Smooth muscle cell (in vitro differentiated cells): ENCODE measurements around the gene ERC1. TPM values are rescaled to one million over a fixed set of nuclear protein-coding genes. Genes with fewer than 3 reads are reported as not detected.
A peak's percentile ranks its signal among the peaks of the same experiment; 100 is the strongest.

Source experiments
- DNase-seq: peaks from one replicate; lab custom pipeline; 2025; ENCODE audit not compliant: unreplicated experiment; lab: John Stamatoyannopoulos, UW
- H2AFZ ChIP-seq: fragments of 200-600 bp; sonication (generic); 2 replicates; pipeline ENCODE4 v1.6.0; 2016; ENCODE audit warnings: antibody characterized with exemption, low read depth, mild to moderate bottlenecking
- H3F3A ChIP-seq: fragments of 200-600 bp; sonication (generic); 2 replicates; pipeline ENCODE4 v1.6.0; 2017; ENCODE audit warnings: antibody characterized with exemption, low read depth
- H3K27ac ChIP-seq: fragments of 200-600 bp; sonication (generic); 2 replicates; pipeline ENCODE4 v1.5.1; 2016; ENCODE audit warnings: low read depth, mild to moderate bottlenecking
- H3K27me3 ChIP-seq: fragments of 200-600 bp; sonication (generic); 2 replicates; pipeline ENCODE4 v1.6.1; 2016; ENCODE audit warnings: low read depth, mild to moderate bottlenecking
- H3K36me3 ChIP-seq: fragments of 200-600 bp; sonication (generic); 2 replicates; pipeline ENCODE4 v1.5.1; 2016; ENCODE audit warnings: low read depth
- H3K4me1 ChIP-seq: fragments of 200-600 bp; sonication (generic); 2 replicates; pipeline ENCODE4 v1.5.1; 2016; ENCODE audit warnings: low read depth
- H3K4me2 ChIP-seq: fragments of 200-600 bp; sonication (generic); 2 replicates; pipeline ENCODE4 v1.6.0; 2016; ENCODE audit warnings: mild to moderate bottlenecking
- H3K4me3 ChIP-seq: fragments of 200-600 bp; sonication (generic); 2 replicates; pipeline ENCODE4 v1.5.1; 2016; ENCODE audit warnings: mild to moderate bottlenecking
- H3K79me2 ChIP-seq: fragments of 200-600 bp; sonication (generic); 2 replicates; pipeline ENCODE4 v1.6.0; 2016; ENCODE audit warnings: low read depth, mild to moderate bottlenecking
- H3K9ac ChIP-seq: fragments of 200-600 bp; sonication (generic); 2 replicates; pipeline ENCODE4 v1.6.0; 2016; ENCODE audit warnings: low read depth
- H3K9me3 ChIP-seq: fragments of 200-600 bp; sonication (generic); replicated peaks from 2 replicates; pipeline ENCODE4 v1.5.1; 2016; ENCODE audit warnings: low read depth
- H4K20me1 ChIP-seq: fragments of 200-600 bp; sonication (generic); 2 replicates; pipeline ENCODE4 v1.6.0; 2016; ENCODE audit warnings: low read depth
- WGBS: methylation state at CpG from one replicate; pipeline ENCODE4 v1.1.7; 2016; ENCODE audit warnings: low lambda C conversion rate; 5-methylcytosine and 5-hydroxymethylcytosine counted together
- polyA plus RNA-seq: library from polyadenylated mRNA; unstranded; fragments of >200 nt; fragmentation: Nextera tagmentation; extraction: Ambion mirVana; gene quantifications from 2 replicates; pipeline ENCODE4 v1.2.1, GENCODE V29; 2016
- total RNA-seq: library from RNA; depleted of rRNA; stranded (reverse); fragments of >200 nt; gene quantifications from 2 replicates; pipeline ENCODE4 v1.2.3, GENCODE V29; 2014
- TF ChIP-seq, protein P1 (sequence below): fragments of 200-600 bp; sonication (generic); IDR thresholded peaks from 2 replicates; pipeline ENCODE4 v1.5.1; 2017; ENCODE audit warnings: borderline replicate concordance, mild to moderate bottlenecking, antibody characterized with exemption; ENCODE audit not compliant: insufficient read depth, poor library complexity, severe bottlenecking

ERC1 gene
- total and polyA plus RNA-seq, 2 experiments from 2014 or later = 13.8 to 17.6 TPM

DNA sequence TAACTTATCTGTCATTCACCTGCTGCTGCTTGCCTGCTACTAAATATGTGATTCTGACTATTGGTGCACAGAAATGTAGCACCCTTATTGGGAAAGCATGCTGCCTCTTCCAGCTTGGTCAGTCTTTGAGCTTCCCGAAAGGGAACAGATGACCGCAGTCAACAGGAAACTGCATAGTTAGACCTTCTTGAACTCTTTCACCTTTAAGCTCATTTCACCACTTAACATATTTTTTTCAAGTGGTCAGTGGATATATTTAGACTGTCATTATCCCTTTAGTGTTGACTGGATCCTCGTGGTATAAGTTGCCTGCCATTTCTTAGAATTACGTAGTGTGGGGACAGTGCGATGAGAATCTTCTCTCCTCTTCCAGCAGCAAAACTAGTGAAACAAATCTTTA lies 378.4 kb downstream of the ERC1 start:
- WGBS = 77% methylated on average over 5 of the region's 5 CpGs
- no peak for DNase-seq
- Histone ChIP-seq H4K20me1 (no peaks in the 10 kb centered on the region), H3K4me1 (peaks cover 9% of the 10 kb centered on the region), H3K27ac (no peak overlapping the region), H3K9me3 (no peaks in the 10 kb centered on the region), H3K9ac (no peak overlapping the region), H3K79me2 (no peaks in the 10 kb centered on the region), H3K4me2 (no peak overlapping the region), H3K27me3 (no peaks in the 10 kb centered on the region), H2AFZ (no peak overlapping the region), H3K4me3 (no peak overlapping the region), H3K36me3 (peaks cover 4% of the 10 kb centered on the region), H3F3A (no peaks in the 10 kb centered on the region)
- TF ChIP-seq, protein P1, sequence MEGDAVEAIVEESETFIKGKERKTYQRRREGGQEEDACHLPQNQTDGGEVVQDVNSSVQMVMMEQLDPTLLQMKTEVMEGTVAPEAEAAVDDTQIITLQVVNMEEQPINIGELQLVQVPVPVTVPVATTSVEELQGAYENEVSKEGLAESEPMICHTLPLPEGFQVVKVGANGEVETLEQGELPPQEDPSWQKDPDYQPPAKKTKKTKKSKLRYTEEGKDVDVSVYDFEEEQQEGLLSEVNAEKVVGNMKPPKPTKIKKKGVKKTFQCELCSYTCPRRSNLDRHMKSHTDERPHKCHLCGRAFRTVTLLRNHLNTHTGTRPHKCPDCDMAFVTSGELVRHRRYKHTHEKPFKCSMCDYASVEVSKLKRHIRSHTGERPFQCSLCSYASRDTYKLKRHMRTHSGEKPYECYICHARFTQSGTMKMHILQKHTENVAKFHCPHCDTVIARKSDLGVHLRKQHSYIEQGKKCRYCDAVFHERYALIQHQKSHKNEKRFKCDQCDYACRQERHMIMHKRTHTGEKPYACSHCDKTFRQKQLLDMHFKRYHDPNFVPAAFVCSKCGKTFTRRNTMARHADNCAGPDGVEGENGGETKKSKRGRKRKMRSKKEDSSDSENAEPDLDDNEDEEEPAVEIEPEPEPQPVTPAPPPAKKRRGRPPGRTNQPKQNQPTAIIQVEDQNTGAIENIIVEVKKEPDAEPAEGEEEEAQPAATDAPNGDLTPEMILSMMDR = no peak

DNA sequence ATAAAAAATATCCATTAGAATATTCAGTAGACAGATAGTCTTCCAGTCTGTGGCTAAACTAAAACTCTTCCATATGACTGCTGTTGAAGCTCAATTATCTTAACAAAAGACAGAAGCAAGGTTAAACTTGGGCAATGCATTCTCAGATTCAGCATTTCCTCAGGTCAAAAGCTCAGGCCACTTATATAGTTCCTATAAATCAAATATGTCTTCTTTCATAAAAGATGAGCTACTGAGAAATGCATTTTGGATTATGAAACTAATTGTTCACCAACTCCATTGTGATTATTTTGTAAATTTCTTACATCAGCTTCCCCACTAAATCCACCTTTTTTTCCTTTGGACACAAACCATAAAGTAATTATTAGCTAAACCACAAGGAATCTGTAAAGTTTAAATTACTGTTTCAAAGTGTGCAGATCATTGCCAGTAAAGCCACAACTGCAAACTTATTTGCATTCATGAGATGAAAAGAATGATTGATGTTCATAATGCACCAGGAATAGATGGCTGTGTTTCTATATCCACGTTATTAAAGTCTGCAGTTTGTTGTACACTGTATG lies 379.0 kb downstream of the ERC1 start:
- WGBS = 76% methylated on average over 1 of the region's 1 CpG
- Histone ChIP-seq H3F3A (no peaks in the 10 kb centered on the region), H3K9me3 (no peaks in the 10 kb centered on the region), H3K4me2 (no peak overlapping the region), H3K4me1 (peaks cover 9% of the 10 kb centered on the region), H2AFZ (no peak overlapping the region), H3K27ac (no peak overlapping the region), H3K27me3 (no peaks in the 10 kb centered on the region), H3K4me3 (no peak overlapping the region), H4K20me1 (no peaks in the 10 kb centered on the region), H3K9ac (no peak overlapping the region), H3K79me2 (no peaks in the 10 kb centered on the region), H3K36me3 (peaks cover 4% of the 10 kb centered on the region)
- TF ChIP-seq, protein P1 = no peak
- DNase-seq = no peak

DNA sequence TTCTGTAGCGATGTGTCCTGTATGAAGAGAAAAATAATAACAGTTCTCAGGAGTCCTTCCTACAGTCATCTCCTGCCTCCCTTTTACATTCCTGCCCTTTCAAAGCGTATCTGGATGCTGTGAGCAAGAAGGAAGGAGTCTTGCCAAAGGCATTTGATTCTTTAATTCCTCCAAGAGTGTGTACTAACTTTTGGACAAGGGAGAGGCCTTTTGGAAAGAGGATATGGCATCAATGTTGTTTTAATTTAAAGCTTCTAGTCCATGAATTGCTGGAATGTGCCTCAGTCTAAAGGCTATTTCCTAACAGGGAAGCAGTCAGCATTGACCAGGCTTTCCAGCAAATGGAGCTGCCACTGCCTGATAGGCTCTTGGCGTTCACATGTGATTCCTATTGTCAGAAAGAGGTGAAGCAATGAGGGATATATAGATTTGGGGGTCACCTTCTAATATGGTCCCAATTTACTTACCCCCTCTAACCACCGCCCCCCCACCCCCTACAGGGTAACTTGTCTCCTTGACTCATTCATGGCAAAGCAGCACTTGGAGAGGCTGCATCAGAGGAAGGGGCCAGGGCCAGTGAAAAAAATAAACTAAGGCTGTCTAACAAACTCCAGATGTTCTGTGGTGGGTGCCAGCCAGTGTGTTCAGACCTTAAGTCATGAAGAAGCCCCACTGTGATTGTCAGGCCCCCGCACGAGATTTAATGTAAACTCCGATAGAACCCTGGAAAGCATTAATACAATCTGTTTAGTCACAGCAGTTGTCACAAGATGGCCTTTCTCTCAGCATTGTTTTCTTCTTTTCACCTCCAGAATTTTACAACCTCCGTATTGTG lies 383.1 kb downstream of the ERC1 start:
- Histone ChIP-seq H3K4me3 (no peak overlapping the region), H2AFZ (no peak overlapping the region), H4K20me1 (no peaks in the 10 kb centered on the region), H3K27me3 (no peaks in the 10 kb centered on the region), H3K4me2 (no peak overlapping the region), H3K9me3 (no peaks in the 10 kb centered on the region), H3K27ac (peak overlapping the region; percentile 36), H3K9ac (no peak overlapping the region), H3K79me2 (no peaks in the 10 kb centered on the region), H3K4me1 (no peaks in the 10 kb centered on the region), H3F3A (no peaks in the 10 kb centered on the region), H3K36me3 (peaks cover 9% of the 10 kb centered on the region)
- 57% methylated on average over 8 of the region's 8 CpGs for WGBS
- TF ChIP-seq, protein P1 = no peak
- no peak for DNase-seq
